ENCODE data around the gene SMOC1. TPM values are rescaled to one million over a fixed set of nuclear protein-coding genes. Genes with fewer than 3 reads are reported as not detected.
A peak's percentile ranks its signal among the peaks of the same experiment; 100 is the strongest.

The SMOC1 gene
- total and polyA plus RNA-seq, 8 donors, result 1.2 to 3.3 (median 2.1) TPM; not detected in 2

- Histone ChIP-seq H3K4me3 (no peak overlapping the region), H3K9me3 (no peaks in the 10 kb centered on the region), H3K36me3 (no peaks in the 10 kb centered on the region), H3K4me1 (no peaks in the 10 kb centered on the region), H3K27ac (no peak overlapping the region), H3K27me3 (peaks cover 0 to 3% (median 0%) of the 10 kb centered on the region in 3 donors)
- DNase-seq, result no peak
- 77 to 84% (median 81%) methylated on average over 5 of the region's 5 CpGs for WGBS, 5 donors
- no peak for TF ChIP-seq POLR2AphosphoS5 (IDR thresholded peaks at IDR 0.05)
- TF ChIP-seq POLR2A (IDR thresholded peaks at IDR 0.05), result no peak
- TF ChIP-seq CTCF (IDR thresholded peaks at IDR 0.05), result no peak
- no peak for TF ChIP-seq EP300 (IDR thresholded peaks at IDR 0.05)
- intact Hi-C loops (cut with DNase I; ENCODE audit: low total_unique reads), result no loop called here
Measured at GRCh38 chr14:70057519-70058136, 178.4 kb downstream of the SMOC1 start.

- intact Hi-C loops (cut with DNase I; ENCODE audit: low total_unique reads), result no loop called here
- Histone ChIP-seq H3K27me3 (peaks cover 0 to 3% (median 0%) of the 10 kb centered on the region in 3 donors), H3K9me3 (no peaks in the 10 kb centered on the region), H3K4me1 (peaks cover 0 to 4% (median 0%) of the 10 kb centered on the region in 4 donors), H3K4me3 (no peak overlapping the region), H3K36me3 (no peaks in the 10 kb centered on the region), H3K27ac (no peak overlapping the region)
- no peak for DNase-seq
- TF ChIP-seq CTCF (IDR thresholded peaks at IDR 0.05) (no peak), POLR2AphosphoS5 (IDR thresholded peaks at IDR 0.05) (no peak), POLR2A (IDR thresholded peaks at IDR 0.05) (no peak), EP300 (IDR thresholded peaks at IDR 0.05) (no peak)
- WGBS, 5 donors, result 74 to 85% (median 83%) methylated on average over 2 of the region's 2 CpGs
Measured at GRCh38 chr14:70059545-70059944, 180.3 kb downstream of the SMOC1 start.

- WGBS, 5 donors, result 77 to 93% (median 86%) methylated on average over 2 of the region's 2 CpGs
- intact Hi-C loops (cut with DNase I; ENCODE audit: low total_unique reads), result no loop called here
Measured at GRCh38 chr14:70061108-70061507, 181.9 kb downstream of the SMOC1 start.

GRCh38 chr14:70064136-70064865, 185.1 kb downstream of the SMOC1 start:
- WGBS, 5 donors, result 57 to 64% (median 59%) methylated on average over 11 of the region's 11 CpGs
- DNase-seq, result no peak
- Histone ChIP-seq H3K27ac (no peak overlapping the region), H3K36me3 (no peaks in the 10 kb centered on the region), H3K9me3 (no peaks in the 10 kb centered on the region), H3K27me3 (no peaks in the 10 kb centered on the region), H3K4me1 (peaks cover 0 to 4% (median 0%) of the 10 kb centered on the region in 4 donors), H3K4me3 (no peak overlapping the region)
- TF ChIP-seq POLR2A (IDR thresholded peaks at IDR 0.05) (no peak), EP300 (IDR thresholded peaks at IDR 0.05) (no peak)
- intact Hi-C loops (cut with DNase I; ENCODE audit: low total_unique reads), result no loop called here

More at GRCh38 chr14:70061108-70061507, 181.9 kb downstream of the SMOC1 start:
- H3K36me3 ChIP-seq, result no peaks in the 10 kb centered on the region
- H3K4me1 ChIP-seq, result peaks cover 0 to 4% (median 0%) of the 10 kb centered on the region in 4 donors
- H3K27me3 ChIP-seq, result peaks cover 0 to 3% (median 0%) of the 10 kb centered on the region in 3 donors
- H3K27ac ChIP-seq, result no peak overlapping the region
- no peak for DNase-seq
- H3K9me3 ChIP-seq, result no peaks in the 10 kb centered on the region
- H3K4me3 ChIP-seq, result no peak overlapping the region
- TF ChIP-seq POLR2AphosphoS5 (IDR thresholded peaks at IDR 0.05) (peak in 1 of 3 donors; percentile 4), POLR2A (IDR thresholded peaks at IDR 0.05) (no peak)

- Histone ChIP-seq H3K4me1 (peaks cover 0 to 4% (median 0%) of the 10 kb centered on the region in 4 donors), H3K27me3 (no peaks in the 10 kb centered on the region), H3K36me3 (no peaks in the 10 kb centered on the region), H3K4me3 (no peak overlapping the region), H3K27ac (no peak overlapping the region), H3K9me3 (no peaks in the 10 kb centered on the region)
- WGBS, 5 donors, result 53 to 69% (median 66%) methylated on average over 5 of the region's 5 CpGs
- TF ChIP-seq POLR2A (IDR thresholded peaks at IDR 0.05) (no peak), CTCF (IDR thresholded peaks at IDR 0.05) (no peak), POLR2AphosphoS5 (IDR thresholded peaks at IDR 0.05) (no peak), EP300 (IDR thresholded peaks at IDR 0.05) (no peak)
- DNase-seq, result peak in 1 of 2 donors; percentile 66
- intact Hi-C loops (cut with DNase I; ENCODE audit: low total_unique reads), result no loop called here
Measured at GRCh38 chr14:70067810-70068209, 188.6 kb downstream of the SMOC1 start.

Measured in stomach (tissue), 9 donors.